CD14-positive monocyte (primary cell): ENCODE results near the gene FBXO41. TPM values are rescaled to one million over a fixed set of nuclear protein-coding genes. Genes with fewer than 3 reads are reported as not detected.
A peak's percentile ranks its signal among the peaks of the same experiment; 100 is the strongest.

ENCODE experiments used
- DNase-seq, 3 donors: peaks; one replicate each; pipeline ENCODE4 v3.0.0-alpha.2; 2011 to 2022
- H2AFZ ChIP-seq: 2 replicates; pipeline ENCODE4 v1.6.0; 2012; ENCODE audit warnings: mild to moderate bottlenecking, low read depth, low read length, inconsistent platforms; ENCODE audit not compliant: insufficient read depth, poor library complexity, severe bottlenecking
- H3K27ac ChIP-seq, 2 donors: 1 replicate in 1 of 2; 2 replicates in 1 of 2; pipeline ENCODE4 v1.5.1; 2012 to 2013; ENCODE audit warnings: low read length in 2 of 2, control low read depth in 1 of 2, inconsistent platforms in 1 of 2, low read depth in 1 of 2, mild to moderate bottlenecking in 1 of 2
- H3K27me3 ChIP-seq, 2 donors: one replicate each; pipeline versions ENCODE4 v1.6.0 to v1.6.1; 2011 to 2013; ENCODE audit warnings: low read length in 2 of 2; ENCODE audit not compliant: control insufficient read depth in 2 of 2, insufficient read depth in 2 of 2
- H3K36me3 ChIP-seq, 2 donors: replicated peaks in 1 of 2; 1 replicate in 1 of 2; 2 replicates in 1 of 2; pipeline versions ENCODE4 v1.5.1 to v1.6.1; 2012 to 2013; ENCODE audit warnings: low read length in 2 of 2, control low read depth in 1 of 2, inconsistent platforms in 1 of 2, mild to moderate bottlenecking in 1 of 2; ENCODE audit not compliant: insufficient read depth in 2 of 2, control insufficient read depth in 1 of 2
- H3K4me1 ChIP-seq, 2 donors: 1 replicate in 1 of 2; 2 replicates in 1 of 2; pipeline versions ENCODE4 v1.5.1 to v1.6.1; 2012 to 2013; ENCODE audit warnings: low read length in 2 of 2, control low read depth in 1 of 2, inconsistent platforms in 1 of 2, mild to moderate bottlenecking in 1 of 2, moderate library complexity in 1 of 2; ENCODE audit not compliant: insufficient read depth in 2 of 2, control insufficient read depth in 1 of 2
- H3K4me2 ChIP-seq: replicated peaks from 2 replicates; pipeline ENCODE3; 2012; ENCODE audit warnings: low read length, moderate library complexity, mild to moderate bottlenecking; ENCODE audit not compliant: poor library complexity, severe bottlenecking; ENCODE audit errors: extremely low read depth
- H3K4me3 ChIP-seq, 3 experiments: fragments of 200-600 bp in 1 of 3; sonication (generic) in 1 of 3; replicated peaks in 1 of 3; 1 replicate in 2 of 3; 2 replicates in 1 of 3; pipeline ENCODE4 v1.5.1; 2011 to 2013; ENCODE audit warnings: low read length in 3 of 3, mild to moderate bottlenecking in 3 of 3, control low read depth in 2 of 3, low read depth in 2 of 3, inconsistent platforms in 1 of 3, moderate library complexity in 1 of 3
- H3K79me2 ChIP-seq: 2 replicates; pipeline ENCODE4 v1.6.0; 2012; ENCODE audit warnings: mild to moderate bottlenecking, control low read depth, inconsistent platforms, low read length, moderate library complexity; ENCODE audit not compliant: insufficient read depth
- H3K9ac ChIP-seq: 2 replicates; pipeline ENCODE4 v1.6.0; 2017; ENCODE audit warnings: low read length, mild to moderate bottlenecking; ENCODE audit not compliant: insufficient read depth, poor library complexity, severe bottlenecking
- H3K9me3 ChIP-seq, 2 donors: replicated peaks in 1 of 2; 1 replicate in 1 of 2; 2 replicates in 1 of 2; pipeline versions ENCODE4 v1.5.1 to v1.6.1; 2012 to 2013; ENCODE audit warnings: low read length in 2 of 2, control low read depth in 1 of 2; ENCODE audit not compliant: control insufficient read depth in 1 of 2, insufficient read depth in 1 of 2
- H4K20me1 ChIP-seq: 2 replicates; pipeline ENCODE4 v1.6.0; 2012; ENCODE audit warnings: mild to moderate bottlenecking, low read length, control low read depth, moderate library complexity; ENCODE audit not compliant: insufficient read depth
- H3K27ac Mint-ChIP-seq, 7 donors: one replicate each; pipeline ENCODE4 v1.8.0; 2020; ENCODE audit warnings: mild to moderate bottlenecking in 7 of 7, mixed read lengths in 7 of 7, moderate library complexity in 6 of 7, inconsistent platforms in 2 of 7
- H3K27me3 Mint-ChIP-seq, 3 donors: one replicate each; pipeline ENCODE4 v1.8.0; 2021 to 2022; ENCODE audit warnings: low read depth in 3 of 3, mild to moderate bottlenecking in 3 of 3, mixed read lengths in 3 of 3, moderate library complexity in 3 of 3, inconsistent platforms in 1 of 3
- H3K36me3 Mint-ChIP-seq, 2 donors: one replicate each; pipeline ENCODE4 v1.8.0; 2020; ENCODE audit warnings: mixed read lengths in 2 of 2, inconsistent platforms in 1 of 2, mild to moderate bottlenecking in 1 of 2
- H3K4me1 Mint-ChIP-seq: one replicate; pipeline ENCODE4 v1.8.0; 2020; ENCODE audit warnings: mild to moderate bottlenecking, mixed read lengths
- H3K4me3 Mint-ChIP-seq, 2 donors: one replicate each; pipeline ENCODE4 v1.8.0; 2020; ENCODE audit warnings: mild to moderate bottlenecking in 2 of 2, mixed read lengths in 2 of 2, moderate library complexity in 1 of 2
- H3K9me3 Mint-ChIP-seq, 7 donors: one replicate each; pipeline ENCODE4 v1.8.0; 2020 to 2022; ENCODE audit warnings: mixed read lengths in 7 of 7, mild to moderate bottlenecking in 6 of 7, moderate library complexity in 6 of 7, inconsistent platforms in 2 of 7
- CTCF ChIP-seq: fragments of 200-600 bp; IDR thresholded peaks from one replicate; pipeline ENCODE4 v1.8.0; 2022; ENCODE audit warnings: antibody characterized with exemption, mild to moderate bottlenecking
- WGBS: methylation state at CpG from one replicate; pipeline ENCODE4 v1.1.5; 2013; ENCODE audit warnings: missing lambda C conversion rate; ENCODE audit not compliant: insufficient coverage; 5-methylcytosine and 5-hydroxymethylcytosine counted together
- intact Hi-C, 2 donors: fragments of 100-400 bp; cut with micrococcal nuclease; formaldehyde crosslinking; loops; one replicate each; pipeline versions ENCODE4 v1.15.0 to v1.15.1; 2023
- polyA plus RNA-seq, 3 donors: library from polyadenylated mRNA; depleted of rRNA in 1 of 3; unstranded in 2 of 3; stranded (reverse) in 1 of 3; fragments of 300-500 nt in 2 of 3; fragments of >200 nt in 1 of 3; fragmentation: Illumina TruSeq in 2 of 3; gene quantifications; 1 replicate in 2 of 3; 2 replicates in 1 of 3; pipeline ENCODE4 v1.2.3, GENCODE V29; 2012 to 2021

FBXO41 gene
- polyA plus RNA-seq, 3 donors, result 0.29 to 17.1 (median 0.52) TPM

GRCh38 chr2:73235315-73236028 is 48.8 kb downstream of the FBXO41 start:
- H3K36me3 Mint-ChIP-seq, result peaks cover 13 to 16% of the 10 kb centered on the region in 2 donors
- Histone ChIP-seq H3K9me3 (no peaks in the 10 kb centered on the region), H3K27ac (peak overlapping the region in 1 of 2 donors; percentile 87), H3K27me3 (no peaks in the 10 kb centered on the region), H3K79me2 (peaks cover 61% of the 10 kb centered on the region), H3K4me2 (peak overlapping the region; percentile 84), H3K9ac (peak overlapping the region; percentile 88), H3K4me3 (peak overlapping the region in 1 of 3 experiments; percentile 84), H4K20me1 (peaks cover 57% of the 10 kb centered on the region), H2AFZ (peak overlapping the region; percentile 91), H3K4me1 (peaks cover 24 to 35% of the 10 kb centered on the region in 2 donors), H3K36me3 (peaks cover 16 to 34% of the 10 kb centered on the region in 2 donors)
- intact Hi-C loops, result loop anchor here in 1 of 2 donors (10.0 kb wide), 1 partner anchor 149 kb away; the partner anchor contains the start of gene ALMS1
- H3K4me3 Mint-ChIP-seq, result peak overlapping the region; percentile 89 to 95
- no peak for TF ChIP-seq CTCF
- no peak for DNase-seq
- H3K27ac Mint-ChIP-seq, result peak overlapping the region in 4 of 7 donors; percentile 7 to 93 (median 51)
- 75% methylated on average over 9 of the region's 11 CpGs for WGBS
- H3K9me3 Mint-ChIP-seq, result no peaks in the 10 kb centered on the region
- peaks cover 26% of the 10 kb centered on the region for H3K4me1 Mint-ChIP-seq
- peaks cover 0 to 1% (median 0%) of the 10 kb centered on the region in 3 donors for H3K27me3 Mint-ChIP-seq

GRCh38 chr2:73233932-73234832 is 50.1 kb downstream of the FBXO41 start, which contains the start of gene CCT7:
Gene CCT7 (plus strand): TSS chr2:73234308. CDS start chr2:73234379, 71 bp downstream.
- H3K4me3 Mint-ChIP-seq, result peak within 1 kb of the TSS; percentile 89 to 95
- peaks cover 0 to 1% (median 0%) of the 10 kb centered on the region in 3 donors for H3K27me3 Mint-ChIP-seq
- under 1% methylated on average over 58 of the region's 69 CpGs for WGBS
- peak within 1 kb of the TSS; percentile 91 for H2AFZ ChIP-seq
- DNase-seq, result peak; percentile 71 to 83 (median 78)
- peak within 1 kb of the TSS; percentile 84 for H3K4me2 ChIP-seq
- H3K4me1 ChIP-seq, result peaks cover 24 to 35% of the 10 kb centered on the region in 2 donors
- H4K20me1 ChIP-seq, result peaks cover 45% of the 10 kb centered on the region
- TF ChIP-seq CTCF, result no peak
- H3K4me3 ChIP-seq, result peak within 1 kb of the TSS; percentile 48 to 84 (median 76)
- peaks cover 26% of the 10 kb centered on the region for H3K4me1 Mint-ChIP-seq
- H3K36me3 Mint-ChIP-seq, result peaks cover 11 to 19% of the 10 kb centered on the region in 2 donors
- H3K79me2 ChIP-seq, result peaks cover 50% of the 10 kb centered on the region
- intact Hi-C loops, result loop anchor here (1.0 to 10.0 kb wide), 4 partner anchors 151 to 503 kb away; partner anchors contain the start of genes SFXN5 (in 2 of the 2), ALMS1 (in 1 of the 2) and TPRKB (in 1 of the 2)
- H3K9me3 Mint-ChIP-seq, result no peaks in the 10 kb centered on the region
- H3K27me3 ChIP-seq, result no peaks in the 10 kb centered on the region
- peak within 1 kb of the TSS; percentile 88 for H3K9ac ChIP-seq
- H3K27ac Mint-ChIP-seq, result peak within 1 kb of the TSS; percentile 83 to 94 (median 94)
- no peaks in the 10 kb centered on the region for H3K9me3 ChIP-seq
- peak within 1 kb of the TSS; percentile 73 to 87 for H3K27ac ChIP-seq
- peaks cover 4 to 31% of the 10 kb centered on the region in 2 donors for H3K36me3 ChIP-seq
